GM19463 (cell line): ENCODE results near the gene PRG2.

Experiments
- ATAC-seq: cut with Tn5 transposase; IDR thresholded peaks from one replicate; pipeline ENCODE4 v1.9.1; 2021; ENCODE audit warnings: mild to moderate bottlenecking, moderate library complexity; ENCODE audit not compliant: unreplicated experiment

The PRG2 gene

DNA sequence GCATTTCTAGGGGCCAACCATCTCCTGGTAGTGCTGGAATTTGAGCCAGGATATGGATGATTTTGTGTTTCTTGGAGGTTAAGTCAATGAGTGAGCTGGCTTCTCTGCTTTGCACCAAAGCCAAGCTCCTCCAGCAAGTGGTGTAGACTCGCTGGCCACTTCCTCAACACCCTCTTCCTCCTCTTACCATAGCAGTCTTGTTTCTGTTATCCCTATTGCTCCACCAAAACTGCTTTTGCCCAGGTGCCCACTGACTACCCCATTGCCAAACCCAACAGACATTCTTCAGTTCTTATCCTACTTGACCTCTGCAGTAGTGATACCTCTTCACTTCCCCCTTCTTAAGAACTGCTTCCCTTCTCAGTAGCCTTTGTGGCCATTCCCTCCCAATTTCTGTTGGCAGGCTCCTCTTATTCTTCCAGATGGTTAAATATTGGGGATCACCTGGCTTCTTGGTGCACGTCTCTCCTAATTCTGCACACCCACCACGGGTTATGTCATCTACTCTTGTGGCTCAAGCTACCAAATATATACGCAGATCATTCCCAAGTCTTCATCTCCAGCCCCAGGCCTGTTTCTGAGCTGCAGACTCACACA lies 7.0 kb upstream of the PRG2 start:
- no peak for ATAC-seq

DNA sequence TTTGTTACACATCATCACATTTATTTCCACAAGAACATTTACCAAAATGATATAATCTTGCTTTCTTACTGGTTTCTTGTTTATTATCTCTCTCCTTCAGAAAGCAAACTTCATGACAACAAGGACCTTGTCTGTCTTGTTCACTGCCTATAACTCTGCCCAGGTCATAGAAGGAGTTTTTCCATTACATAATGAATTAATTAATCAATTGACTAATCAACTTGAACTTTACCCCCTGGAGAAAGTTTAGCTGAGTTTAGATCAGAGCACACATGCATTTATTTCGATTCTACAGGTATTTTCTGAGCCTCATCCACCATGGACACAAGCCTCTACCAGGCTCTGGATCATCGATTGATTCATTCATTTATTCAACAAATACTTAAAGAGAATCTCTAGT lies 6.3 kb upstream of the PRG2 start:
- ATAC-seq: no peak

DNA sequence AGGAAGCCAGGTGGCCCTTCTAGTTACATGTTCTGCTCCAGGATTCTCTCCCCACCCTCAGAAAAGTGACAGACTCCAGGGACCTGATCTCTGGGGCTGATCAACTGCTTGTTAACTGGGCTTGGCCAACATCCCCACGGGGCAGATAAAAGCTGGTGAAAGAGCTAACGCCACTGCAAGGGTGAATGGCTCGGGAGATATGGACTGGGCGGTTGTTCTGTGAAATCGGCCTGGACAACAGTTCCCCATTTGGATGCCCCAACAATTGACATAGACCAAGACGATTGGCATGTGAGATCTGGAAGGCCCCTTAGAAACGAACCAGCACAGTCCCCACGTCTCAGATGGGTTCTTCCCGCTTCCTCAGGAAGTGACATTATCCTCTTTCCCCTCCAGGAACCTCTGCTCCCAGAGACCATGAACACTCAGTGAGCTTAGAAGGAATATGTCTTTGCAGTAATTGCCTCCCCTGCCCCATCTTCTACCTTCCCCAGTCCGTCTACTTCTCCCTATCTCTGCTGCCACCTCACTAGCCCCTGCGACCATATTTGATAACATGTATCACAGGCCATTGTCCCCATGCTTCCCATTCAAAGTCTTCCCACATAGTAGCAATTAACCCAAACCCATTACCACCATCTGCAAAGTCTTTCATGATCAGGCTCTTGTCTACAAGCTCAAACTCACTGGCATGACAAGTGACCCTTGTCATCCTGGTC lies 5.6 kb upstream of the PRG2 start:
- ATAC-seq: no peak

DNA sequence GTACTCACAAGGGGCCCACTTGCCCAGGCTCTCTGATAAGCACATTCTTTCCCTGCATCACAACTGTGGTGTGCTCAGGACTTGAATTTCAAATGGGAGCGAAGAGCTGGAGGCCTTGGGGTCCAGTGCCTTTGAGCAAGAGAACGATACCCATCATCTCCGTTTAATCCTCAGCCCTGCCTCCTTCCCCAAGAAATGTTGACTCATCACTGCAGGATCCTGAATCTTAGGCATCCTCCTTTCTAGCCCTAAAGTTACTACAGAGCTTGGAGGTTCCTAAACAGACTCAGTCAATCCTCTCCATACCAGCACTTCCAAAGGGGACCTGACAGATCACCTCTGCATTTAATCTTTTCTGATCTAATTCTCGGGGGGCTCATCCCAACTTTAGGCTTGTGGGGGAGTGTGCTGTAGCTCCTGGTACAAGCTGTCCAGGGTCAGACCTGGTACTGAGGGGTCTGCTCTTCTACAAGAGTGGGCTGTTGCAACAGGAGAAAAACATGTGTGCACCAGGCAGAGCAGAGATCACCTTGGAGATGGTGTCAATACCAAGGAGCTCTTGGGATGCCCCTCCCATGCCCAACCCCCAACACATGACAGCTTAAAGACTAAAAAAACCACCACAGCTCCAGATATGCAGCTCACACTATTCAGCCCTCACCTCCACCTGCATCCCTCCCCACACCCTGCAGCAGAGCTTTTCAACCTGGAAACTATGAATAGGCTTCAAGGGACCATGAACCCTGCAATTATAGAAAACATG lies 3.9 kb upstream of the PRG2 start:
- no peak for ATAC-seq

DNA sequence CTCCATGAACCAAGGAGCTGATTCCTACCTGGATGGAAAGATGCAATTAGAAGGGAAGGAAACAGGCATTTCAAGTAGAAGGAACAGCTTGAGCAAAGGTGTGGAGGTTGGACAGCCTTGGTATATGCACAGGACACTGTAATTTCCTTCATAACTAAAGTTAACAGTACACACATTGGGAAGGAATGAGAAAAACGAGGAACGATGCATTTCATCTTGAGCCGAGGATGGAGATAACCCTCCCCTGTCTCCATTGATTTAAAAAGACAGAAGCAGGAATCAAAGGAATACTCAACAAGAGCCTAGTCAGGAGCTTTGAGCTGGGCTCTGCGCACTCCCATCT lies 2.3 kb upstream of the PRG2 start:
- ATAC-seq: no peak

DNA sequence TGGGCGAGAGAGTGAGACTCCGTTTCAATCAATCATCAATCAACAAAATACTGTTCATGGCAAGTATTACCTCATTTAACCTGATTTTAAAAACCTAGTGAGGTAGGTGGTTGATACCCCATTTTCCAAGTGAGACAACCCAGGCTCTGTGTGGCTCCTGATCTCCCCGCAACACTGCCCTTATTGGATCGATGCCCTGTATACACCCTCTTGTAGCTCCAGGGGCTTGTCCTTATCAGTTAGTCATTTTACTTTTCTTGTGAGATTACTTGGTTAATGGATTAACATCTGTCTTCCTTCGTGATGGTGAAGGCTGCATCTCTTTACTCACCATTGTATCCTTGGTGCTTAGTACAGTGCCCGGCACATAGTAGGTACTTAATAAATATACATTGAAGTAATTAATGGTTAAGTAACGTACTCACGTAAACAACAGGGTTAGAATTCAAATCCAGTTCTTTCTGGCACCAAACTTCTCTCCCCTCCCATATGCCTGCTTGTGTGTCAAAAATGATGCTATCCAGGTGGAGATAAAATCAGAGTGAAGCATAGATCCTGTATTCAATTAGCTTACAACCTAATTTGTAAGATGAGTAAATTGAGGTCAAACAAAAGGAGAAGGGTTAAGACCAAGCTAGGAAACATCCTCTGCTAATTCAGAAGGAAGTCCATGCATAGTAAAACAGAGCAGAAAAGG lies 1.8 kb upstream of the PRG2 start:
- no peak for ATAC-seq

DNA sequence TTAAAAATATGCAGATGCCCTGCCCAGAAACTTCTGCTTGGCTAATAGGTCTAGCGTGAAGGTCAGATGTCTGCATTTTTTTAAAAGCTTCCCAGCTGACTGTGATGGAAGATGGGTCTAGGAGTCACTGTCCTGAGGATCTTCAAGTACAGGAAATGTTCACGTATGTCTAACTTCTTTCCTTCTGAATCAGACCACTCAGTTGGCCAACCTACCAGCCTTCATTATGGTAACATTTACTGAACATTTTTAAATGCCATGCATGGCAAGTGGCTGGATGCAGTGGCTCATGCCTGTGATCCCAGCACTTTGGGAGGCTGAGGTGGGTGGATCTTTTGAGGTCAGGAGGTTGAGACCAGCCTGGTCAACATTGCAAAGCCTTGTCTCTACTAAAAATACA lies 1.1 kb upstream of the PRG2 start:
- no peak for ATAC-seq

DNA sequence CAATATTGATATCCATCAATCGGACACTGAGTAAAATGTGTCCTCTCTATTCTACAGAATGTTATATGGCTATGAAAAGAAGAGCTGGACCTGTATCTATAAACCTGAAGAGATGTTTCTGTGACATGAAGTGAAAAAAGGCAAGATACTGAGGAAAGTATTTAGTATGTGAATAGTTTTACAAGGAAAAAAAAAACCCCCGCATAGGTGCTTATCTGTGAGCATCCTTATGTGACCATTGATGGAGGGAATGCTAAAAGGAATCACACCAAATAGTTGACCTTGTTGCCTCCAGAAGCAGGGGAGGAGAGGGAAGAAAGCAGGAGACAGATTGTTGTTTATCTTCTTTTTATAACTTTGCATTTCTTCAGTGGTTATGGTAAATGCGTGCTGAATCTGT lies 661 bp upstream of the PRG2 start:
- no peak for ATAC-seq

DNA sequence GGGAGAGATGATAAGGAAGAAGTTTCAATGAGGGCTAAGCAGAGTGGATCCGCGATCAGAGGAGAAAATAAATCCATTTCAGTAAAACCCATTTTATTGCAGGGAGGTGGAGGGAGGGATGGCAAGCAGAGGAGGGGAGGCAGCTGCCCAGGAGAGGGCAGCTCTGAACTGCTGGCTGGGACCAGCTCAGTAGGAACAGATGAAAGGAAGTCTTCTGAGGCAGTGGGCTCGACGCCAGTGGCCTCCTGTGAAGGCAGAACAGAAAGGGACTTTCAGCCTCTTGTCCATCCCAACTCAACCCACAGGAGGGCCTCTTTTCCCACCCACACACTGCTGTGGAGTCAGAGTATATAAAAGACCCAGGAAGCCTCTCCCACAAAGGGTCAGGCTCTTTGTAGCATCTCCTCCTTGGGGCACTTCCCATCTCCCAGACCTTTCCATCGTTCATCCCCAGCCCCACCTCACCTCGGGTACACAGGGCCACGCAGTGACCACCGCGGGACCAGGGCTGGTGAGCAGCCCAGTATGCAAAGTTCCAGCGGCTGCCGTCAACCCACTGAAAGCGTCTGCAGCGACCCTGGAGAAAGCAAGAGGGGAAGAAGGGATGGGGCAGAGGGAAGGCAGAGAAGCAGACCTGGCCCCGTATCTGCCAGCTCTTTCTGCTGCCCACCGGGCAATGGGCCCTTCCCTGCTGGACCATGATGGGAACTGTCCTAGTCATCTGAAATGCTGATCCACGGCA lies 3.0 kb downstream of the PRG2 start:
- ATAC-seq: no peak

DNA sequence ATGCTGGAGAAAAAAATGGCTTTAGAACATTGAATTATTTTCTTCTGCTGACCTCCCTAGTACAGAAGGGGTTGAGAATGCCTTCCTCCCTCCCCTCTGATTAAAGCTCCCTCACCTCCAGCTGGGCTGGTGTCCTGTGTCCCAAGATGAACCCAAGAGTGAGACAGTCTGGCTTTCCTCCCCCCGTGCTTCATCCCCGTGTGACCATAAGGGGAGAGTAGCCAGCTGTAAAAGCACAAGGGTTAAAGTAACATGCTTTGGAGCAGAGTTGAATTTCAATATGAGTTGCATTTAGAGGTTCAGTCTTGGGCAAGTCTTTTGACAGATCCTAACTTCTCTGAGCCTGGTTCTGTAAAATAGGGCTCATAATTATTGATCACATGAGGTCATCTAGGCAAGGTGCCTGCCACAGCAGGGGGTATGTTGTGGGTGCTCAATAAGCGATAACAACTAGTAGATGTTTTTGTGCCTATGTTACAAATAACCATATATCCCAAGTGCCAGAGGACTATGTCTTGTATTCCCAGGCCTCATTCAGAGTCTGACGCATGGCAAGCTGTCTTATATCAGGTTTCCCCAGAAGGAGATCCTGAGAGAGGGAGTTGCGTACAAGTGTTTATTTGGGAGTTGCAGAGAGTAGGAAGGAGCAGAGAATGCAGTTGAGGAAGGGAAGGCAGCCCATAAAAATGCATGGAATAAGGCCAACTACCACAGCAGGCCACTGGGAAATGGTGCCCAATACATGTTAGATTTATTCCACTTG lies 4.1 kb downstream of the PRG2 start:
- ATAC-seq: no peak

DNA sequence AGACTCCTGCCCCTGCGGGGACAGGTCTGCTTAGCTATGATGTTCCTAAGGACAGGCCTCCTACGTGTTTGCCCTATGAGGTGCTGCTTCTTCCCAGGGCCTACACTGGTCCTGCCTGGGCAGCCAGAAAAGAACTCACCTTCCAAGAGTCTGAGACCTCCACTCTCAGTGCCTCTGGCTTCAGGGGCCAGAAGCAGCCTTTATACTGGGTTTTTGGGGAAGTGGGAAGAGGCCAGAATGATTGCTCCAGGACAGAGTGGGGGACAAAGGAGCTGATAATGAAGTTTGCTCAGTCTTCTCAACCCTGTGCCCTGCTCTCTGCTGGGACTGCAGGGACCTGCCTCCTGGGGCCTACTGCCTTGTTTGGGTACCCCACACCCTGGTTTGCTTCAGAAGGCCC lies 9.5 kb downstream of the PRG2 start, which contains the start of gene PRG3:
Gene PRG3 (minus strand): TSS at position 176 of the 400 bp plus-strand sequence. CDS start 442 bp downstream, outside the sequence.
- ATAC-seq: no peak

DNA sequence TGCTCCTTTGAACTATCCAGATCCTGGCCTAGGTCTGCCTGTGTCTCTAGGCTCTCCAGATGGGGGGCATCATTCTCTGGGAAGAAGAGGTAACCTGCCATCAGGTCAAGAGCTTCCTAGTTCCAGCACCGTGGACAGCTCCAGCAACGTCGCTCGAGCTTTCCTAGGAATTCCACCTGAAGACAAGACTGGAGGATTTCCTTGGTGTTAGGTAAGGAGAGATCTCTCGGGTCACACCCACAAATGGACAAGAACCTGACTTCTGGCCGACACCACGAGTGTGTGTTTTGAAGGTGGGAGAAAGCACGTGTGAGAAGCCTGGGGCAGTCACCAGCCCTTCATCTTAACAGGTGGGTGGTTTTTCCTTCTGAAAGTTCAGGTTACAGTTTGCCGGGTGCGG lies 10.7 kb downstream of the PRG2 start:
- ATAC-seq: no peak

DNA sequence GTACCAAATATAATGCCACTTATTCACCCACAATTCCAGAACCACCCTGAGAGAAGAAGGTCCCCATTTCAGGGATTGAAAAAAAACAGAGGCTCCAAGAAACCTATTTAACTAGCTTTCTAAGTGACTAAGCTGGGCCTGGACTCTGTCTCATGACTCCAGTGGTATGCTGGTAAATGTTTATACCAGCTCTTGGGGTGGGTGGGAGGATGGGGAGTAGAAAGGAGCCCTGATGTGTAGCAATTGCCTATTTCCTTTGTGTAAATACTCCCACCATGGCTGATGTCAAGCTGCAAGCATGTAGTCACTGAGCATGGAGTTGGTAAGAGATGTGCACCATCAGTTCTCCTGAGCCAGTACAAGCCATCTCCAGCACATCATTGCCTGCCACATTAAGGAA lies 12.3 kb downstream of the PRG2 start:
- ATAC-seq: no peak

DNA sequence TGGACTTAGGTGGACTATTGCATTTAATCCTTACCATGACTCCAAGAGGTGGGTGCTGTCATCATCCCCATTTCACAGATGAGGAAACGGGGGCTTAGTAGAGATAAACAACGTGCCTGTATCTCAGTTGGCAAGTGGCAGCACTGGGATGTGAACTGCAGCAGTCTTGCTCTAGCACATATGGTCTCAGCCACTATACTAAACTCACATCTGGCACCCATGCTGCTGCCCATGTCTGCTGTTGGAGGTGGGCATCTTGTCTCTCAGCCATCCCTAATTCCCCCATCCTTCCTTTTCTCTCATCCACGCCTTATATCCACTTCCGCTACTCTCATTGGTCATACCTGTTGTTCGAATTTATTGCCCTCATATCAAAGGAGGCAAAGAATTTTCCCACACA lies 13.3 kb downstream of the PRG2 start:
- ATAC-seq: no peak

DNA sequence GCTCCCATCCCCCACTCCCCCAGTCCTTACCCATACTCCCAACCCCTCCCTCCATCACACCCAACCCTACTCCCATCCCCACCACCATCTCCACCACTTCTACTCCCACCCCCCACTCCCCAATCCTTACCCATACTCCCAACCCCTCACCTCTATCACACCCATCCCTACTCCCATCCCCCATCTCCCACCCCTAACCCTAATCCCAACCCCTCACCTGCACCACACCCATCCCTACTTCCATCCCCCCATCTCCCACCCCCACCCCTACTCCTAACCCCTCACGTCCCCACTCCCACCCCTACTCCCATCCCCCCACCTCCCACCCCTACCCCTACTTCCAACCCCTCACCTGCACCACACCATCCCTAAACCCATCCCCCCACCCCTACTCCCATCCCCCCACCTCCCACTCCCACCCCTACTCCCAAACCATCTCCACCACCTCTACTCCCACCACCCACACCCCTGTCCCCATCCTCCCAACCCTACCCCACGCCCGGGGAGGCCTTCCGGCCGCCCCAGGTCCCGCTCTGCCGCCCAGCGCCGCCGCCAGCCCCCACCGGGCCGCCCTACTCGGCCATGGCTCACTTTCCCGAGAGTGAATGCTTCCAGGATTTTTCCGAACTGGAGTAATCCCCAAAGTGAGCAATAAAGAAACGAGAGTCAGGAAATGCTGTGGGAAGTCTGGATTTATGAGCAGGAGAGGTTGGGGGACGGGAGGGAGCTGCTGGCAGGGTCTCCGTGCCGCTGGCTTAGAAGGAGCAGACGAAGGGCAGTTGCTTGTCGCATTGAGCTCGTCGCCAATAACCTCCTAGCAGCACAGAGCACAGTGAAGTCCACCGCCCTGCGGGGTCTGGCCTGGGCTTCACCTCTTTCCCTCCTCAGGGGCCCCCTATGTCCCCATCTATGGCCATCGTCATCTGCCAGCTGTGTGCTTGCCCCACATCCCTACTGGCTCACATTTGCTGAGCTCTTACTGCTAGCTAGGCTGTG lies 14.1 kb downstream of the PRG2 start:
- ATAC-seq: no peak

DNA sequence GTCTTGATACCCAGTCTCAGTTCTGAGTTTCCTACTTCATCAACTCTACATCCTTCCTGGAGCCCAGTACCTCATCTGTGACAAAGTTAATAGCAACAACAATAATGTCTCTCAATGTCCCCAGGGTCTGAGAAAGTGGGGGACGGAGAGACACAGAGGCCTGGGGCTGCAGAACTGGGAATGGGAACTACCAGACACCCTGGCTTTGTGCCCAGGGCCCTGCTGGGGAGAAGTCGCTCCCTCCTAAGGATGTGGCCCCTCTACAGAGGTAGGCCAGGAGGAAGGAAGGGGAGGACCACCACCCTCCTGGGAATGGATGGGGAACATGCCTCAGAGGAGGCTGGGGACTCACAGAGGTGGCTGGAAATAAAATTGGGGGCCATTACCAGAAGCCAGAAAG lies 15.0 kb downstream of the PRG2 start:
- ATAC-seq: no peak

DNA sequence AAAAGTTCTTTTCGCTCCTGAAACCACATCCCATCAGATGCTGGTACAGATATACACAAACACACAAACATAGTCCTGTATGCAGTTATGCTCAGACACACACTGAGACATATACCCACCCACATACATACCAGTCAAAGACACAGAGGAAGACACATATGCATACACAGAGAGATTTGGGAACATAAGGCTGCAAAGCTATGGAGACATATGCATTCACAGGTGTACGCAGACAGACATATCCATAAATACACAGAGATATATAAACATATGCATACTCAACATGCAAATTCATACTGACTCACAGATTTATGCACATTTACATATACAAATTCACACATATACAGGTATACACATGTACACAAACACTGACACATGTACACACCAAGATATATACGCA lies 15.5 kb downstream of the PRG2 start:
- ATAC-seq: no peak

DNA sequence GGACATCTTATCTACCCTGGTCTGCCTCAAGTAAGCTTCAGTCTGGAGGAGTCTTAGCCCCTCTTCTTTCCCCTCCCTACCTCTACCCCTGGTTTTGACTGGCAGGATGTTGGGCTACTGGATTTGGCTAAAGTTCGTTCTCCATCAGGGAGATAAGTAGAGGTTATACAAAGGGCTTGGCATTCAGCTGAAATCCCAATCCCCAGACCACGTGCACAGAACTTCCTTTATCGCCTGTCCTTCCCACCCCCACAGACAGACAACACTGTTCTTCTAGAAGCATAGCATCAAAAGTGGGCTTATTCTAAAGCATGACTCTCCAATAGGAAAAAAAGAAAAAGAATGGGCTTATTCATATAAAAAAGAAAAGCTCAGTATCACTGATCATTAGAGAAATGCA lies 17.3 kb downstream of the PRG2 start:
- no peak for ATAC-seq

DNA sequence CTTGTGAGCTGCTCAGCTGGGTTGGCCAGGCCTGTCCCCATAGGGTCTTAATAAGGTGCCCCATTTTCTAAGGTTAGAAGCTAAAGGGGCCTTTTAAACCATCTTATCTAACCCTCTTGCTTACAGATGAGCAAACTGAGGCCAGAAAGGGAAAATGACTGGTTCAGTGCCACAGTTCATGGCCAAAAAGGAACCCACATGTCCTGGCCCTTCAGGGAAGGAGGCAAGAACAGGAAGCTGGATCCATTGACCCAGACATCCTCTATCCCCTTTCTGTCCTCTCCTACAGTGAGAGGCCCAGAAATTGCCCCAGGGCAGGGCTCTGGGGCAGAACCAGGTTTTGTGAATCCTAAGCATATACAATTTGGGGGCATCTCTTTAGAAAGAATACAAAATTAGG lies 19.5 kb downstream of the PRG2 start:
- no peak for ATAC-seq
